ENCODE results near the gene PCDH9.

Gene PCDH9

GRCh38 chr13:66624302-66624701 is 605.8 kb downstream of the PCDH9 start:
- no peak for TF ChIP-seq FOXP2 (optimal IDR thresholded peaks at IDR 0.05; ENCODE audit: borderline replicate concordance, extremely low read depth, extremely low read length, insufficient read depth)
- TF ChIP-seq REST (IDR thresholded peaks at IDR 0.05; ENCODE audit: insufficient read depth in 1 of 2, low read depth in 2 of 2, low read length in 2 of 2), result no peak
- TF ChIP-seq SIN3A (IDR thresholded peaks at IDR 0.05; ENCODE audit: borderline replicate concordance, insufficient read depth, low read length), result no peak
- no peak for TF ChIP-seq TAF1 (IDR thresholded peaks at IDR 0.05; ENCODE audit: borderline replicate concordance, insufficient read depth, low read length)

- TF ChIP-seq POLR2AphosphoS5 (IDR thresholded peaks at IDR 0.05; ENCODE audit: low read depth, low read length), result no peak
- TF ChIP-seq FOXP2 (optimal IDR thresholded peaks at IDR 0.05; ENCODE audit: borderline replicate concordance, extremely low read depth, extremely low read length, insufficient read depth), result no peak
- no peak for TF ChIP-seq REST (IDR thresholded peaks at IDR 0.05; ENCODE audit: insufficient read depth in 1 of 2, low read depth in 2 of 2, low read length in 2 of 2)
- TF ChIP-seq TAF1 (IDR thresholded peaks at IDR 0.05; ENCODE audit: borderline replicate concordance, insufficient read depth, low read length), result no peak
- no peak for TF ChIP-seq SIN3A (IDR thresholded peaks at IDR 0.05; ENCODE audit: borderline replicate concordance, insufficient read depth, low read length)
Observed at GRCh38 chr13:66623129-66623820, 606.9 kb downstream of the PCDH9 start.

GRCh38 chr13:66618702-66619101 is 611.4 kb downstream of the PCDH9 start:
- TF ChIP-seq POLR2AphosphoS5 (IDR thresholded peaks at IDR 0.05; ENCODE audit: low read depth, low read length) (no peak), SIN3A (IDR thresholded peaks at IDR 0.05; ENCODE audit: borderline replicate concordance, insufficient read depth, low read length) (no peak), TAF1 (IDR thresholded peaks at IDR 0.05; ENCODE audit: borderline replicate concordance, insufficient read depth, low read length) (no peak), FOXP2 (optimal IDR thresholded peaks at IDR 0.05; ENCODE audit: borderline replicate concordance, extremely low read depth, extremely low read length, insufficient read depth) (no peak), REST (IDR thresholded peaks at IDR 0.05; ENCODE audit: insufficient read depth in 1 of 2, low read depth in 2 of 2, low read length in 2 of 2) (no peak)

- TF ChIP-seq SIN3A (IDR thresholded peaks at IDR 0.05; ENCODE audit: borderline replicate concordance, insufficient read depth, low read length) (no peak), FOXP2 (optimal IDR thresholded peaks at IDR 0.05; ENCODE audit: borderline replicate concordance, extremely low read depth, extremely low read length, insufficient read depth) (no peak), REST (IDR thresholded peaks at IDR 0.05; ENCODE audit: insufficient read depth in 1 of 2, low read depth in 2 of 2, low read length in 2 of 2) (no peak), TAF1 (IDR thresholded peaks at IDR 0.05; ENCODE audit: borderline replicate concordance, insufficient read depth, low read length) (no peak), POLR2AphosphoS5 (IDR thresholded peaks at IDR 0.05; ENCODE audit: low read depth, low read length) (no peak)
Observed at GRCh38 chr13:66617786-66618185, 612.4 kb downstream of the PCDH9 start.
